ENCODE data around the gene ABHD2.
"Not testable (repeated sequence)": the region's sequence is repeated elsewhere in the genome, so short reads cannot be mapped to it uniquely, and the experiment has no call there.

ABHD2 gene

DNA sequence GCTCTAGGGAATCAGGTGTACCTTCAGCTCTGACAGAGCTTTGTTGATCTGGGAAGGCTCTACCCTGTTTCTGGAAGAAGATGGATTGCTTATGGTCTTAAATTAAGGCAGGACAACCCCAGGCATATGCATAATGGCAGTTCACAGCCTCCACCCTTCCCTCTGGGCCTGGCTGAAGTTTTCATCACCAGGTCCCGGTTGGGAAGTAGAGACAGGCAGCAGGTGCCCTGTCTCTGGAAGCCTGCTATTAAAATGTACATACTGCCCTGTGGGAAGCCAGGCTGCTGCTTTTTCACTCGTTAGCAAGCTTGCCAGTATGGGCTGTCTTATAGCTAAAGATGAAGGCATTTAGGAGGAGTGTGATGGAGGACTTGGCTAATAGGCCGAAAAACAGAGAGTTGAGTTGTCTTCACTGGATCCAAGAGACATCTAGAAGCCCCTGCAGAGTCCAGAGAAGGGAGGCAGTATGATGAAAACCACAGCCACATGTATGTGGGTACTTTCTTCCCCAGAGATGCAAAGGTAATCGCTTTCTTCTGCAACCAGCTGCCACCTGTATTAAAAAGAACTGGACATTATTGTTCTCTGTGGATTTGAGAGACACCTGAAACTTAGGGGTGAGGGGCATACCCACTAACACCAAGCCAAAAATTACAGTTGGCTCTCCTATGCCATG is 34.4 kb downstream of the ABHD2 start:
- no peak for DNase-seq

- no peak for DNase-seq
Observed at GRCh38 chr15:89123181-89123525, 34.9 kb downstream of the ABHD2 start.

- no peak for DNase-seq
Observed at GRCh38 chr15:89125088-89125826, 37.0 kb downstream of the ABHD2 start.

GRCh38 chr15:89126009-89126408 is 37.8 kb downstream of the ABHD2 start:
- DNase-seq: no peak

DNA sequence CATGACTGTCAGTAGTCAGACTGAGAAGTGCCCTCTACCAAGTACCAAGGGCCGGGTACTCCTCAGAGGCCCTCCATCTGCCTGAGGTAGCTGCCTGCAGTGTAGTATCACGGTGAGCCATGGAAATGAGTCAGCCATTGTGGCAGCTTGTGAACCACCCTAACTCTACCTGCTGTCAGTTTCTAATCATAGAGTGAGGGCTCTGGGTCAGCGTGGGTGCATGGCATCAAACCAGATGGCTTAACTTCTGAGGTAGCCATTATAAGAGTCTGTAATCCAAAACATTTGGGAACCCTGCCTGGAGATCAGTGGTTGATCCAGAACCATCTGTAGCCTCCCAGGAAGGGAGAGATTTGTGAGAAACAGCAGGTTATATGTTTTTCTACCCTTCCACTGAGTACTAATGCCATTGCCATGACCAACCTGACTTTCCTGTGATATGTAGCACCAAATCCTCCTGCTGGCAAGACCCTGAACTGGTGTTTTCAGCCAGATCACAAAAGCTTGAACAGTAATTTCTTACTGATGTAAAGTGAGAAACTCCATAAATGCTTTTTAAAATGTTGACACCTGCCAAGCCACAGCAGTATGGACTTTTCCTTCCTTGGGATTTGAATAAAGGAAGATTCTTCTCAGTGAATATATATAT is 38.9 kb downstream of the ABHD2 start:
- no peak for DNase-seq

DNA sequence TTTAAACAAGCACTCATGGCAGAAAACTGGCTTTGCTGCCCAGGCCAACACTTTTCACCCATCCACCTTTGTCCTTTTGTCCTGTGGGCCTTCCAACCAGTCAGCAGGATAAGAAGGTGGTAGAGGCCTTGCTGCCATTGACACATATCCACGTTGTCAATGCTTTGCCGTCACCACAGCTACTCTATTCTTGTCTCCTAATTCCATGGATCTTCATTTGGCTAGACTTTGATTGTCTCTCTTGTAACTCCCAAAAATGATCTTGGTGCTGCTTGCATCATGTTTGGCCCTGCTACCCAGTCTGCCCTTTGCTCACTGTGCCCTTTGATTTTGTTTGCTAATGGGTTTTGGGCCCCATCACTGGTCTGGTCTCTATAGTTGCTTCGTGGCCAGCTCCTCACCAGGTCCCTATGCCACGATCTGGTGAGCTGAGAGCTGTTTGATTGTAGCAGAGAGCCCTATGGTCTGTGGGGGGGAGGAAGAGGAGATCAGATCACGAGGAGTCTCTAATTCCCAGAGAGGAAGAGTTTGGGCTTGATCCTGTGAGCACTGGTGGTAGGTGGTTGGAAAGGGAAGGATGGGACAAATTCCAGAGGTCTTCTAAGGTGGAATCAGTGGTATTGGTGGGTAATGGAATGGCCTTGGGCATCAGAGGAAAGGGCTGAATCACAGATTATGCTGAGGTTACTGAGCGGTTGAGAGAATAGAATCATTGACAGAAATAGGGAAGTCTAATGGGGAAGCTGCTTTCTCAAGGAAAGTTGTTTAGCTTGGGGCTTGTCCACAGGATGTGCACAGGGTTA is 40.3 kb downstream of the ABHD2 start:
- no peak for DNase-seq

GRCh38 chr15:89129123-89129815 is 41.0 kb downstream of the ABHD2 start:
- DNase-seq: peak; percentile 67

DNA sequence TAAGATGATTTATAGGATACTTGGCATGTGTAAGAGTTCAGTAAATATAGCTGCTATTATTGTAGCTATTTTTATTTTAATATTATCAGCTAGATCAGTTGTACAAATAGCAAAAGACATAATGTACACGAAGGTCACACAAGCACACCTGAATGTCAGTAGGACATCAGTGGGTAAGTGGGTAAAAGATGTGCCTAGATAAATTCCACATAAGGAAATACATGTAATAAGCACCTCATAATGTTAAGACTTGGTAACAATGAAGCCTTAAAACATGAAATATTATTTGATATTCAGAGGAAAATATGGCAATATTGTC is 41.5 kb downstream of the ABHD2 start:
- DNase-seq: no peak

- DNase-seq: no peak
Observed at GRCh38 chr15:89130201-89130600, 41.9 kb downstream of the ABHD2 start.

DNA sequence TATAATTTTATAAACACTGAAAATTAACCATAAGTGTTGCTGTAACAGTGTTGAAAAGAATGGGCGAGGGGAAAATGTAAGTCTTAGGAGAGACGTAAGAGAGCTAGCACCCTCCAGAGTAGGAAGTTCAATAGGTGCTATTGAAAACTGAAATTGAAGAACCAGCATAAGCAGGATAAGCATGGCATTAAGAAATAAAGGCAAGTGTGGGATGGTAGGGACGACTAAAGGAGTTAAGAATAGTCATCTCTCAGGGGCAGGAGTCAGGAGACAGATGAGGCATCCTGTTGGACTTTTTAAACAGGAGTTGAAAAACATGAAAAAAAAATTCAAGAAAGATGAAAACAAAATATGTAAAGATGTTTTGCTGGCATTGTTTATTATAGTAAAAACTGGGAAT is 43.5 kb downstream of the ABHD2 start:
- DNase-seq: no peak

DNA sequence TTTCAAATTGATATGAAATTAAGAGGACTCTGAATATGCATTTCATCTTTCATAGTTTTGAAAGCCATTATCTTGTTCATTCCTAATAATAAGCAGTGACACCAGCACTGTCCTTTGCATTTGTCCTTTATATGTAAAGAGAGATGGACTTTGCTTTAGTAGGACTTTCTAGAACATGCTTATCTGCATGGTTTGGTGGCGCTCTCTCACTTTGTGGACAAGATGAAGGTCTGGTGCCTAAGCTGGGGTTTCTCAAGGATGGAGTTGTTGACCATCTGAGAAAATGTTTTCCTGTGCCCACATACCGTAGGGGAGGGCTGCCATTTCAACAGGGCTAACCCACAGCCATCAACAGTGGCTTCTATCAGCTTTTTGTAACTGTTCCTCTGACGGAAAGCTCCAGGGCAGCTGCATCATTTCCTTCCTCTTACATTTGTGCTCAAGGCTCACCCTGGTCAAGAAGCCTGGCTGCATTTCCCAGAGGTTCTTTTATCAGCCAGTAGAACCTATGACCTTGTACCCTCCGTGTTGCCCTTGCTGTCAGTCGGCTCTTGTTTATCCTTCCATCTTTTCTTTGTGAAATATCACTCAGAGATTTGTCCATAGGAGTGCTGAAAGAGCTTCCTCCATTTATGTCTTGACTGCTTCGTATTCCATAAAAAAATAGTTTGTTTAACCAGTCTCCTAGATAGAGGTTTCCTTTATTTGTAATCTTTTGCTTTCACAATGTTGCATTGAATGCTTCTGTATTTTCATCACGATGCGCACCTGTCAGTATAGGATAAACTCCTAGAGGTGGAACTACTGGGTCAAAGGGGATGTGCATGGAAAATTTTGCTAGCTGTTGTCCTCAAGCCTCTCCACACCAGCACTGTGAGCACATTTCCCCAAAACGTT is 44.6 kb downstream of the ABHD2 start:
- DNase-seq: no peak

DNA sequence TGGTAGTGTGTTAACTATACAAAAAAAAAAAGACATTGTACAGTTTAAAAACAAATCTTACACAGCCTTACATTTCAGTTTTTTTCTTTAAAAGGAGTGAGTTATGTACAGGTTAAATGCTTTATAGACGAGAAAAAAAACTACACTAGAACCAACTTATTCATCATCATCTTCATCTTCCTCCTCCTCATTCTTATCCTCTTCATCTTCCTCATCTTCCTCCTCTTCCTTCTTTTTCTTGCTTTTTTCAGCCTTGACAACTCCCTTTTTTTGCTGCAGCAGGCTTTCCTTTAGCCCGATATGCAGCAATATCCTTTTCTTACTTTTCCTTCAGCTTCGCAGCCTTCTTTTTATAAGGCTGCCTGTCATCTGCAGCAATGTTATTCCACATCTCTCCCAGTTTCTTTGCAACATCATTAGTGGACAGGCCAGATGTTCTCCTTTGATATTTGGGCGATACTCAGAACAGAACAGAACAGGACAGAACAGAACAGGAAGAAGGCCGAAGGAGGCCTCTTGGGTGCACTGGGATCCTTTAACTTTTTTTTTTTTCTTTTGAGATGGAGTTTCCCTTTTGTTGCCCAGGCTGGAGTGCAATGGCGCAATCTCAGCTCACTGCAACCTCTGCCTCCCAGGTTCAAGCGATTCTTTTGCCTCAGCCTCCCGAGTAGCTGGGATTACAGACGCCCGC is 47.3 kb downstream of the ABHD2 start:
- DNase-seq: not testable (repeated sequence)

DNA sequence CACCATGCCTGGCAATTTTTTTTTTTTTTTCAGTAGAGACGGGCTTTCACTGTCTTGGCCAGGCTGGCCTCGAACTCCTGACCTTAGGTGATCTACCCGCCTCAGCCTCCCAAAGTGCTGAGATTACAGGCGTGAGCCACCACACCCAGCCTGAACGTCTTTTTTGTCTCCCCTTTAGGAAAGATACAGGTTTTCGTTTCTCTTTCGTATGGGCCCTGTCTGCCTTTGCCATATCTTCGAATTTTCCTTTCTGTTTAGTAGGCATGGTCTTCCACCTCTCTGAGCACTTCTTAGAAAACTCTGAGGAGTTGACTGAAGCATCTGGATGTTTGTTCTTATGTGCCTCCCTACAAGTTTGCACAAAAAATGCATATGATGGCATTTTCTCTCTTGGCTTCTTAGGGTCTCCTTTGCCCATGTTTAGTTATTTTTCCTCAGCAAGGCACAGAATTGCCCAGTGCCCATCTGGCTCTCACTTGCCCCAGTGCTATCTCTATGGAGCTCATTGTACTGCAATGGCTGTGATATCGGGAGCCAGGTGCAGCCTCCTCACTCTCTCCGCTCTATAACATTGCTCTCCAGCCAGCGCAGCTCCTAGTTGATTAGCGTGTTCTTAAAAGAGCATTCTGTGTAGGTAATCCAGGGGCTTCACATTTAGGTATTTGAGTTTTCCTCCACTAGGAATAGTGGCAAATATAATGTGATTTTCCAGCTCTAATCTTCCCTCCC is 48.0 kb downstream of the ABHD2 start:
- no peak for DNase-seq

GRCh38 chr15:89136818-89137772 is 48.8 kb downstream of the ABHD2 start:
- no peak for DNase-seq

DNA sequence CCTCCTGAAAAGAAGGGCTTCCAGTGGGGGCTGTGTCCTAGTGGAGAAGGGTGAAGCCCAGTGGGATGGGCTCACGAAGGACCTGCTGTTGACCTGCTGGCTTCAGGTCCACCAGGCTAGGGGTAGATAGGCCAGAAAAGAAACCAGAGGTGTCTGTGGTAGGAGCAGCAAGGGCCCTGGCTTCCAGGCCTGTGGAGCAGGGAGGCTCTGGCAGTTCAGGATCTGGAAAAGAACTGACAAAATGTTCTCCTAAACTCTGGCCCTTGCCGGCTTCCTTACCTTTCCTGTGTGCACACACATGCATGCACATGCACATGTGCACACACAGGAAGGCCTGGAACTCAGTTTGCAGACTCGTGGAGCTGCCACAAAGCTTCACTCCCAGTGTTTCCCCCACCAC is 49.7 kb downstream of the ABHD2 start:
- DNase-seq: no peak

DNA sequence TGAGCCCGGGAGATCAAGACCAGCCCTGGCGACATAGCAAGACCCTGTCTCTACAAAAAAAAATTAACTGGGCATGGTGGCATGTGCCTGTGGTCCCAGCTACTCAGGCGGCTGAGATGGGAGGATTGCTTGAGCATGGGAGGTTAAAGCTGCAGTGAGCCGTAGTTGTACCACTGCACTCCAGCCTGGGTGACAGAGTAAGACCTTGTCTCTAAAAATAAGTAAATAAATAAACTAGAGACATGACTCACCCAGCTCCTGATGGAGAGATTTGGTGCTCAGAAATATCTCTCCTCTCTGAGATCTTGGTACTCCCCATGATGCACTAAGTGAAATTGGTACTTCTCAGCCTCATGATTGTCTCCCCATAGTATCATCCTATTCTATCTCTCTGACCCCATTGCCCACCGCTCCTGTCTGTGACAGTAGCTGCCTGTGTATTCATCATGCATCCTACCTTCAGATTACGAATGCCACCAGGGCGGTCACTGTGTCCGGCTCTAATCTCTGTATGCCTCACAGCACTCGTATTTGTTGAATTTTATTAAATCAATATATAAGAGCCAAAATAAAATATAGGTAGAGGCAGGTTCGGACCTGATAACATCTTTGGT is 50.9 kb downstream of the ABHD2 start:
- no peak for DNase-seq

GRCh38 chr15:89139613-89140499 is 51.6 kb downstream of the ABHD2 start:
- no peak for DNase-seq

GRCh38 chr15:89140595-89140994 is 52.3 kb downstream of the ABHD2 start:
- DNase-seq: no peak
